Measurements from ENCODE around the gene RNASE13. TPM values are rescaled to one million over a fixed set of nuclear protein-coding genes. Genes with fewer than 3 reads are reported as not detected.
A peak's percentile ranks its signal among the peaks of the same experiment; 100 is the strongest.

Gene RNASE13
- total RNA-seq, 2 donors from 2014 or later, result not detected

- H3K4me1 ChIP-seq (ENCODE audit: control insufficient read depth, insufficient read depth, low read length), result no peaks in the 10 kb centered on the region
- peaks cover 28% of the 10 kb centered on the region for H3K27me3 Mint-ChIP-seq (ENCODE audit: insufficient read depth)
- peak; percentile 60 for DNase-seq
- WGBS, 2 experiments (ENCODE audit: insufficient coverage in 1 of 2, insufficient read length in 1 of 2), result 45 to 49% methylated on average over 11 to 17 of the region's 17 CpGs
- H3K27ac ChIP-seq (ENCODE audit: low read depth, low read length), result no peak overlapping the region
- H3K9ac ChIP-seq (ENCODE audit: extremely low read depth, low read length, poor library complexity, severe bottlenecking), result peak overlapping the region; percentile 36
- H3K27me3 ChIP-seq (ENCODE audit: control insufficient read depth, insufficient read depth, low read length, poor library complexity, severe bottlenecking), result peaks cover 11% of the 10 kb centered on the region
- H3K4me3 Mint-ChIP-seq, result peak overlapping the region; percentile 65
- H3K9me3 Mint-ChIP-seq, result no peaks in the 10 kb centered on the region
- no peak for TF ChIP-seq CTCF (conservative IDR thresholded peaks at IDR 0.05)
- no peaks in the 10 kb centered on the region for H3K36me3 ChIP-seq (ENCODE audit: control insufficient read depth, insufficient read depth, low read length)
- peak overlapping the region; percentile 67 for H3K27ac Mint-ChIP-seq
- peaks cover 39% of the 10 kb centered on the region for H3K4me1 Mint-ChIP-seq
- peak overlapping the region; percentile 81 for H3K4me3 ChIP-seq (ENCODE audit: low read length)
- H3K9me3 ChIP-seq (ENCODE audit: control insufficient read depth, low read length), result no peaks in the 10 kb centered on the region
- peaks cover 24% of the 10 kb centered on the region for H3K36me3 Mint-ChIP-seq (ENCODE audit: low read depth)
Measured at GRCh38 chr14:21023817-21024584, 10.6 kb downstream of the RNASE13 start.

- Histone ChIP-seq H3K36me3 (ENCODE audit: control insufficient read depth, insufficient read depth, low read length) (peaks cover 6% of the 10 kb centered on the region), H3K27me3 (ENCODE audit: control insufficient read depth, insufficient read depth, low read length, poor library complexity, severe bottlenecking) (peaks cover 11% of the 10 kb centered on the region), H3K4me3 (ENCODE audit: low read length) (no peak overlapping the region), H3K9ac (ENCODE audit: extremely low read depth, low read length, poor library complexity, severe bottlenecking) (no peak overlapping the region), H3K9me3 (ENCODE audit: control insufficient read depth, low read length) (no peaks in the 10 kb centered on the region), H3K4me1 (ENCODE audit: control insufficient read depth, insufficient read depth, low read length) (no peaks in the 10 kb centered on the region), H3K27ac (ENCODE audit: low read depth, low read length) (no peak overlapping the region)
- WGBS, 2 experiments (ENCODE audit: insufficient coverage in 1 of 2, insufficient read length in 1 of 2), result 82 to 98% methylated on average over 6 to 7 of the region's 7 CpGs
- Mint-ChIP-seq H3K36me3 (ENCODE audit: low read depth) (peaks cover 31% of the 10 kb centered on the region), H3K9me3 (no peaks in the 10 kb centered on the region), H3K4me1 (peaks cover 39% of the 10 kb centered on the region), H3K27me3 (ENCODE audit: insufficient read depth) (peaks cover 28% of the 10 kb centered on the region), H3K4me3 (peak overlapping the region; percentile 65), H3K27ac (no peak overlapping the region)
- no peak for DNase-seq
- TF ChIP-seq CTCF (conservative IDR thresholded peaks at IDR 0.05), result no peak
Measured at GRCh38 chr14:21023174-21023573, 11.4 kb downstream of the RNASE13 start.

- Mint-ChIP-seq H3K4me1 (peaks cover 39% of the 10 kb centered on the region), H3K36me3 (ENCODE audit: low read depth) (peaks cover 32% of the 10 kb centered on the region), H3K27ac (no peak overlapping the region), H3K27me3 (ENCODE audit: insufficient read depth) (peaks cover 28% of the 10 kb centered on the region), H3K4me3 (no peak overlapping the region), H3K9me3 (no peaks in the 10 kb centered on the region)
- H3K27ac ChIP-seq (ENCODE audit: low read depth, low read length), result no peak overlapping the region
- peaks cover 11% of the 10 kb centered on the region for H3K27me3 ChIP-seq (ENCODE audit: control insufficient read depth, insufficient read depth, low read length, poor library complexity, severe bottlenecking)
- no peak overlapping the region for H3K9ac ChIP-seq (ENCODE audit: extremely low read depth, low read length, poor library complexity, severe bottlenecking)
- H3K9me3 ChIP-seq (ENCODE audit: control insufficient read depth, low read length), result no peaks in the 10 kb centered on the region
- TF ChIP-seq CTCF (conservative IDR thresholded peaks at IDR 0.05), result no peak
- WGBS, 2 experiments (ENCODE audit: insufficient coverage in 1 of 2, insufficient read length in 1 of 2), result 86 to 87% methylated on average over 5 of the region's 5 CpGs
- H3K4me1 ChIP-seq (ENCODE audit: control insufficient read depth, insufficient read depth, low read length), result no peaks in the 10 kb centered on the region
- peak; percentile 10 for DNase-seq
- H3K4me3 ChIP-seq (ENCODE audit: low read length), result no peak overlapping the region
- H3K36me3 ChIP-seq (ENCODE audit: control insufficient read depth, insufficient read depth, low read length), result peaks cover 6% of the 10 kb centered on the region
Measured at GRCh38 chr14:21022686-21023085, 11.9 kb downstream of the RNASE13 start.
